Gastroesophageal sphincter (tissue), 4 donors: ENCODE results near the gene SMPD3. TPM values are rescaled to one million over a fixed set of nuclear protein-coding genes. Genes with fewer than 3 reads are reported as not detected.

Experiments used
- ATAC-seq: fragments of 150-250 bp; one replicate; pipeline ENCODE4 v1.9.1; 2016; ENCODE audit warnings: mild to moderate bottlenecking, moderate library complexity
- H3K27ac ChIP-seq, 4 donors: fragments of 200-600 bp; sonication (generic) in 3 of 4; 1 replicate in 3 of 4; 2 replicates in 1 of 4; pipeline ENCODE4 v1.5.1; 2016 to 2019
- H3K27me3 ChIP-seq: fragments of 200-600 bp; sonication (generic); one replicate; pipeline ENCODE4 v1.5.1; 2019
- H3K36me3 ChIP-seq, 2 donors: fragments of 200-600 bp; sonication (generic); one replicate each; pipeline ENCODE4 v1.5.1; 2019; ENCODE audit warnings: control low read depth in 1 of 2
- H3K4me1 ChIP-seq, 3 donors: fragments of 200-600 bp; sonication (generic); 1 replicate in 2 of 3; 2 replicates in 1 of 3; pipeline ENCODE4 v1.5.1; 2016 to 2019; ENCODE audit warnings: control low read depth in 2 of 3
- H3K4me3 ChIP-seq, 2 donors: fragments of 200-600 bp; sonication (generic); one replicate each; pipeline ENCODE4 v1.5.1; 2019; ENCODE audit warnings: mild to moderate bottlenecking in 1 of 2, moderate library complexity in 1 of 2
- H3K9me3 ChIP-seq, 3 donors: fragments of 200-600 bp; sonication (generic); one replicate each; pipeline ENCODE4 v1.5.1; 2017 to 2019; ENCODE audit warnings: control low read depth in 2 of 3
- EP300 ChIP-seq: sonication (generic); formaldehyde crosslinking; IDR thresholded peaks from one replicate; pipeline ENCODE4 v1.6.1; 2017; ENCODE audit warnings: antibody characterized with exemption, mild to moderate bottlenecking
- POLR2A ChIP-seq, 2 donors: fragments of 450-650 bp; IDR thresholded peaks; one replicate each; pipeline ENCODE4 v1.6.1; 2017; ENCODE audit warnings: antibody characterized with exemption in 2 of 2, mild to moderate bottlenecking in 2 of 2, moderate library complexity in 1 of 2
- POLR2AphosphoS5 ChIP-seq: sonication (generic); formaldehyde crosslinking; IDR thresholded peaks from one replicate; pipeline ENCODE4 v1.6.1; 2017; ENCODE audit warnings: antibody characterized with exemption
- WGBS, 2 donors: methylation state at CpG; one replicate each; pipeline ENCODE4 v1.1.5; 2018; ENCODE audit warnings: low coverage in 1 of 2; 5-methylcytosine and 5-hydroxymethylcytosine counted together
- total RNA-seq, 4 donors: library from RNA; depleted of rRNA; stranded (reverse); fragments of >200 nt; gene quantifications; one replicate each; pipeline ENCODE4 v1.1.0, GENCODE V29; 2016
- TF ChIP-seq, protein P1 (sequence below), 4 experiments: fragments of 200-600 bp in 2 of 4; fragments of 450-650 bp in 2 of 4; sonication (generic) in 1 of 4; IDR thresholded peaks; one replicate each; pipeline ENCODE4 v1.5.1; 2017 to 2019; ENCODE audit warnings: antibody characterized with exemption in 4 of 4, mild to moderate bottlenecking in 2 of 4, moderate library complexity in 2 of 4

Gene SMPD3
- total RNA-seq, 4 donors from 2014 or later: 0.08 to 0.94 (median 0.77) TPM; not detected in 1

GRCh38 chr16:68335175-68335574, 113.1 kb downstream of the SMPD3 start:
- H3K4me3 ChIP-seq: no peak overlapping the region
- TF ChIP-seq EP300: no peak
- TF ChIP-seq, protein P1, sequence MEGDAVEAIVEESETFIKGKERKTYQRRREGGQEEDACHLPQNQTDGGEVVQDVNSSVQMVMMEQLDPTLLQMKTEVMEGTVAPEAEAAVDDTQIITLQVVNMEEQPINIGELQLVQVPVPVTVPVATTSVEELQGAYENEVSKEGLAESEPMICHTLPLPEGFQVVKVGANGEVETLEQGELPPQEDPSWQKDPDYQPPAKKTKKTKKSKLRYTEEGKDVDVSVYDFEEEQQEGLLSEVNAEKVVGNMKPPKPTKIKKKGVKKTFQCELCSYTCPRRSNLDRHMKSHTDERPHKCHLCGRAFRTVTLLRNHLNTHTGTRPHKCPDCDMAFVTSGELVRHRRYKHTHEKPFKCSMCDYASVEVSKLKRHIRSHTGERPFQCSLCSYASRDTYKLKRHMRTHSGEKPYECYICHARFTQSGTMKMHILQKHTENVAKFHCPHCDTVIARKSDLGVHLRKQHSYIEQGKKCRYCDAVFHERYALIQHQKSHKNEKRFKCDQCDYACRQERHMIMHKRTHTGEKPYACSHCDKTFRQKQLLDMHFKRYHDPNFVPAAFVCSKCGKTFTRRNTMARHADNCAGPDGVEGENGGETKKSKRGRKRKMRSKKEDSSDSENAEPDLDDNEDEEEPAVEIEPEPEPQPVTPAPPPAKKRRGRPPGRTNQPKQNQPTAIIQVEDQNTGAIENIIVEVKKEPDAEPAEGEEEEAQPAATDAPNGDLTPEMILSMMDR (IDR thresholded peaks at IDR 0.05): no peak
- TF ChIP-seq POLR2A (IDR thresholded peaks at IDR 0.05): no peak
- TF ChIP-seq POLR2AphosphoS5: no peak
- peaks cover 0 to 18% (median 0%) of the 10 kb centered on the region in 3 donors for H3K4me1 ChIP-seq
- 82 to 84% methylated on average over 4 to 5 of the region's 5 CpGs for WGBS, 2 donors
- no peaks in the 10 kb centered on the region for H3K9me3 ChIP-seq
- peak; percentile 35 for ATAC-seq
- no peaks in the 10 kb centered on the region for H3K27me3 ChIP-seq
- H3K36me3 ChIP-seq: peaks cover 0 to 79% of the 10 kb centered on the region in 2 donors
- no peak overlapping the region for H3K27ac ChIP-seq

GRCh38 chr16:68332411-68333121, 115.7 kb downstream of the SMPD3 start:
- Histone ChIP-seq H3K9me3 (no peaks in the 10 kb centered on the region), H3K4me3 (no peak overlapping the region), H3K4me1 (peaks cover 0 to 18% (median 0%) of the 10 kb centered on the region in 3 donors), H3K27ac (peak overlapping the region in 3 of 4 donors; percentile 29 to 46 (median 41)), H3K27me3 (no peaks in the 10 kb centered on the region), H3K36me3 (peaks cover 0 to 65% of the 10 kb centered on the region in 2 donors)
- TF ChIP-seq POLR2AphosphoS5 (no peak), POLR2A (IDR thresholded peaks at IDR 0.05) (no peak), EP300 (no peak)
- TF ChIP-seq, protein P1 (IDR thresholded peaks at IDR 0.05): no peak
- WGBS, 2 donors: 56 to 60% methylated on average over 3 to 7 of the region's 7 CpGs
- ATAC-seq: peak; percentile 30

GRCh38 chr16:68331879-68332410, 116.4 kb downstream of the SMPD3 start:
- TF ChIP-seq, protein P1 (IDR thresholded peaks at IDR 0.05): no peak
- TF ChIP-seq EP300 (no peak), POLR2A (IDR thresholded peaks at IDR 0.05) (no peak), POLR2AphosphoS5 (no peak)
- no peak overlapping the region for H3K4me3 ChIP-seq
- no peak for ATAC-seq

GRCh38 chr16:68328860-68329390, 119.4 kb downstream of the SMPD3 start:
- TF ChIP-seq POLR2A (IDR thresholded peaks at IDR 0.05) (no peak), POLR2AphosphoS5 (no peak), EP300 (no peak)
- TF ChIP-seq, protein P1 (IDR thresholded peaks at IDR 0.05): no peak
- H3K9me3 ChIP-seq: no peaks in the 10 kb centered on the region
- ATAC-seq: no peak
- 50 to 65% methylated on average over 2 of the region's 3 CpGs for WGBS, 2 donors
- H3K4me3 ChIP-seq: no peak overlapping the region
- peaks cover 0 to 70% of the 10 kb centered on the region in 2 donors for H3K36me3 ChIP-seq
- H3K4me1 ChIP-seq: peaks cover 0 to 18% (median 0%) of the 10 kb centered on the region in 3 donors
- H3K27me3 ChIP-seq: no peaks in the 10 kb centered on the region
- H3K27ac ChIP-seq: no peak overlapping the region

More at GRCh38 chr16:68331879-68332410, 116.4 kb downstream of the SMPD3 start:
- Histone ChIP-seq H3K9me3 (no peaks in the 10 kb centered on the region), H3K4me1 (peaks cover 0 to 18% (median 0%) of the 10 kb centered on the region in 3 donors), H3K36me3 (peaks cover 0 to 64% of the 10 kb centered on the region in 2 donors), H3K27ac (peak overlapping the region in 3 of 4 donors; percentile 29 to 46 (median 41)), H3K27me3 (no peaks in the 10 kb centered on the region)
- WGBS, 2 donors: 11 to 18% methylated on average over 2 to 4 of the region's 4 CpGs
